Gastrocnemius medialis (tissue), 4 donors: Measurements from ENCODE around the gene RERE. TPM values are rescaled to one million over a fixed set of nuclear protein-coding genes. Genes with fewer than 3 reads are reported as not detected.

Source experiments
- ATAC-seq, 2 donors: fragments of 150-250 bp; one replicate each; pipeline ENCODE4 v1.9.1; 2016
- DNase-seq, 2 donors: peaks; one replicate each; pipeline ENCODE4 v3.0.0-alpha.2; 2019
- H3K27ac ChIP-seq, 4 donors: fragments of 200-600 bp; sonication (generic); 1 replicate in 1 of 4; 2 replicates in 3 of 4; pipeline ENCODE4 v1.5.1; 2016 to 2018; ENCODE audit warnings: mild to moderate bottlenecking in 2 of 4, moderate library complexity in 1 of 4
- H3K27me3 ChIP-seq, 3 donors: fragments of 200-600 bp; sonication (generic) in 2 of 3; 1 replicate in 1 of 3; 2 replicates in 2 of 3; pipeline versions ENCODE4 v1.5.1 to v1.6.0; 2016 to 2019; ENCODE audit warnings: mild to moderate bottlenecking in 1 of 3, moderate library complexity in 1 of 3
- H3K36me3 ChIP-seq, 2 donors: fragments of 200-600 bp; sonication (generic) in 1 of 2; one replicate each; pipeline ENCODE4 v1.5.1; 2017 to 2018
- H3K4me1 ChIP-seq, 2 donors: fragments of 200-600 bp; sonication (generic) in 1 of 2; one replicate each; pipeline ENCODE4 v1.5.1; 2016 to 2017; ENCODE audit warnings: mild to moderate bottlenecking in 2 of 2
- H3K4me3 ChIP-seq, 4 donors: fragments of 200-600 bp; sonication (generic) in 3 of 4; 1 replicate in 1 of 4; 2 replicates in 3 of 4; pipeline ENCODE4 v1.5.1; 2016 to 2019; ENCODE audit warnings: mild to moderate bottlenecking in 2 of 4
- H3K9me3 ChIP-seq, 3 donors: fragments of 200-600 bp; sonication (generic) in 2 of 3; 1 replicate in 1 of 3; 2 replicates in 2 of 3; pipeline ENCODE4 v1.5.1; 2016 to 2019
- CTCF ChIP-seq, 5 experiments: fragments of 450-650 bp in 3 of 5; fragments of 200-600 bp in 2 of 5; sonication (generic) in 2 of 5; IDR thresholded peaks in 4 of 5; conservative IDR thresholded peaks in 1 of 5; 1 replicate in 4 of 5; 2 replicates in 1 of 5; pipeline ENCODE4 v1.5.1; 2016 to 2019; ENCODE audit warnings: antibody characterized with exemption in 5 of 5, mild to moderate bottlenecking in 3 of 5, moderate library complexity in 3 of 5
- POLR2A ChIP-seq, 2 donors: fragments of 450-650 bp; IDR thresholded peaks; one replicate each; pipeline ENCODE4 v1.6.1; 2017; ENCODE audit warnings: antibody characterized with exemption in 2 of 2, mild to moderate bottlenecking in 2 of 2, moderate library complexity in 2 of 2
- in situ Hi-C, 4 donors: fragments of 200-750 bp; cut with MboI; loops; one replicate each; pipeline versions ENCODE4 v1.15.0 to v1.8.0; 2017; ENCODE audit warnings: low sequenced_read_pairs in 4 of 4
- intact Hi-C: fragments of 100-400 bp; cut with DNase I; formaldehyde crosslinking; loops from one replicate; pipeline ENCODE4 v1.15.1; 2023; ENCODE audit warnings: low total_unique reads
- total RNA-seq, 4 donors: library from RNA; depleted of rRNA; stranded (reverse); fragments of >200 nt; gene quantifications; one replicate each; pipeline versions ENCODE4 v1.1.0 to v1.2.3, GENCODE V29; 2016

RERE gene
- total RNA-seq, 4 donors from 2014 or later: 60.8 to 106 (median 102) TPM

GRCh38 chr1:8863794-8864233 is 46.4 kb upstream of the RERE start:
- H3K4me3 ChIP-seq: no peak overlapping the region
- in situ Hi-C loops (loop anchor here in 1 of 4 donors (25.0 kb wide), 1 partner anchor 123 kb away; no protein-coding TSS in a partner anchor), intact Hi-C loops (no loop called here)
- no peaks in the 10 kb centered on the region for H3K9me3 ChIP-seq
- H3K36me3 ChIP-seq: peaks cover 6 to 97% of the 10 kb centered on the region in 2 donors
- H3K27ac ChIP-seq: no peak overlapping the region
- no peak for DNase-seq
- no peak for TF ChIP-seq CTCF (IDR thresholded peaks at IDR 0.05 in 4 of 5, conservative IDR thresholded peaks at IDR 0.05 in 1 of 5)
- TF ChIP-seq POLR2A (IDR thresholded peaks at IDR 0.05): no peak
- peaks cover 15 to 37% of the 10 kb centered on the region in 2 donors for H3K4me1 ChIP-seq
- H3K27me3 ChIP-seq: no peaks in the 10 kb centered on the region
- ATAC-seq: no peak

GRCh38 chr1:8863138-8863537 is 45.7 kb upstream of the RERE start:
- Histone ChIP-seq H3K9me3 (no peaks in the 10 kb centered on the region), H3K36me3 (peaks cover 6 to 97% of the 10 kb centered on the region in 2 donors), H3K27me3 (no peaks in the 10 kb centered on the region), H3K4me1 (peaks cover 15 to 44% of the 10 kb centered on the region in 2 donors), H3K4me3 (no peak overlapping the region), H3K27ac (no peak overlapping the region)
- TF ChIP-seq POLR2A (IDR thresholded peaks at IDR 0.05) (no peak), CTCF (IDR thresholded peaks at IDR 0.05 in 4 of 5, conservative IDR thresholded peaks at IDR 0.05 in 1 of 5) (no peak)
- in situ Hi-C loops (loop anchor here in 1 of 4 donors (25.0 kb wide), 1 partner anchor 124 kb away; no protein-coding TSS in a partner anchor), intact Hi-C loops (no loop called here)
- no peak for DNase-seq
- no peak for ATAC-seq

- Histone ChIP-seq H3K4me3 (no peak overlapping the region), H3K4me1 (peaks cover 15 to 49% of the 10 kb centered on the region in 2 donors), H3K27ac (peak overlapping the region in 1 of 4 donors; percentile 6), H3K36me3 (peaks cover 6 to 97% of the 10 kb centered on the region in 2 donors), H3K9me3 (no peaks in the 10 kb centered on the region), H3K27me3 (no peaks in the 10 kb centered on the region)
- ATAC-seq: no peak
- TF ChIP-seq CTCF (IDR thresholded peaks at IDR 0.05 in 4 of 5, conservative IDR thresholded peaks at IDR 0.05 in 1 of 5) (peak in 3 of 5 experiments; percentile 26 to 44 (median 43)), POLR2A (IDR thresholded peaks at IDR 0.05) (no peak)
- DNase-seq: no peak
- intact Hi-C loops: no loop called here
- in situ Hi-C loops: loop anchor here in 1 of 4 donors (25.0 kb wide), 1 partner anchor 125 kb away; no protein-coding TSS in a partner anchor
Observed at GRCh38 chr1:8862528-8862927, 45.1 kb upstream of the RERE start.

- Histone ChIP-seq H3K36me3 (peaks cover 6 to 83% of the 10 kb centered on the region in 2 donors), H3K27ac (no peak overlapping the region)
- in situ Hi-C loops: loop anchor here in 1 of 4 donors (25.0 kb wide), 1 partner anchor 126 kb away; no protein-coding TSS in a partner anchor
Observed at GRCh38 chr1:8860738-8861516, 43.5 kb upstream of the RERE start.

More at GRCh38 chr1:8860738-8861516, 43.5 kb upstream of the RERE start:
- Histone ChIP-seq H3K27me3 (no peaks in the 10 kb centered on the region), H3K9me3 (no peaks in the 10 kb centered on the region), H3K4me1 (peaks cover 15 to 41% of the 10 kb centered on the region in 2 donors), H3K4me3 (no peak overlapping the region)
- TF ChIP-seq CTCF (IDR thresholded peaks at IDR 0.05 in 4 of 5, conservative IDR thresholded peaks at IDR 0.05 in 1 of 5) (no peak), POLR2A (IDR thresholded peaks at IDR 0.05) (no peak)
- intact Hi-C loops: no loop called here
- DNase-seq (no peak), ATAC-seq (no peak)
